ENCODE measurements around the gene NAP1L4.

Gene NAP1L4

GRCh38 chr11:2992234-2992996 is at the start of gene NAP1L4:
TSS of gene NAP1L4 (minus strand) at chr11:2992329. CDS start at chr11:2979220, 13,109 bp downstream.
- DNase-seq (ENCODE audit: low spot score) = peak; percentile 95

GRCh38 chr11:3040881-3041280 is 48.8 kb upstream of the NAP1L4 start:
- no peak for DNase-seq (ENCODE audit: low spot score)

GRCh38 chr11:3037945-3038271 is 45.8 kb upstream of the NAP1L4 start:
- DNase-seq (ENCODE audit: low spot score) = no peak

GRCh38 chr11:3037040-3037944 is 45.2 kb upstream of the NAP1L4 start:
- peak; percentile 90 for DNase-seq (ENCODE audit: low spot score)

- peak; percentile 64 for DNase-seq (ENCODE audit: low spot score)
Observed at GRCh38 chr11:3036419-3036818, 44.3 kb upstream of the NAP1L4 start.

GRCh38 chr11:3035333-3035732 is 43.2 kb upstream of the NAP1L4 start:
- no peak for DNase-seq (ENCODE audit: low spot score)

- peak; percentile 73 for DNase-seq (ENCODE audit: low spot score)
Observed at GRCh38 chr11:3030289-3031070, 38.4 kb upstream of the NAP1L4 start.

GRCh38 chr11:3028813-3029212 is 36.7 kb upstream of the NAP1L4 start:
- DNase-seq (ENCODE audit: low spot score) = no peak

GRCh38 chr11:3026803-3027202 is 34.7 kb upstream of the NAP1L4 start:
- no peak for DNase-seq (ENCODE audit: low spot score)

GRCh38 chr11:3022982-3023381 is 30.9 kb upstream of the NAP1L4 start:
- DNase-seq (ENCODE audit: low spot score) = no peak

GRCh38 chr11:3022300-3022967 is 30.3 kb upstream of the NAP1L4 start:
- DNase-seq (ENCODE audit: low spot score) = peak; percentile 71

GRCh38 chr11:3021125-3021524 is 29.0 kb upstream of the NAP1L4 start:
- DNase-seq (ENCODE audit: low spot score) = peak; percentile 85

- DNase-seq (ENCODE audit: low spot score) = no peak
Observed at GRCh38 chr11:3020011-3020410, 27.9 kb upstream of the NAP1L4 start.

GRCh38 chr11:3018596-3018995 is 26.5 kb upstream of the NAP1L4 start:
- DNase-seq (ENCODE audit: low spot score) = no peak

GRCh38 chr11:3016861-3017260 is 24.7 kb upstream of the NAP1L4 start:
- no peak for DNase-seq (ENCODE audit: low spot score)

- no peak for DNase-seq (ENCODE audit: low spot score)
Observed at GRCh38 chr11:3015796-3016195, 23.7 kb upstream of the NAP1L4 start.

- DNase-seq (ENCODE audit: low spot score) = no peak
Observed at GRCh38 chr11:3014943-3015342, 22.8 kb upstream of the NAP1L4 start.

- DNase-seq (ENCODE audit: low spot score) = no peak
Observed at GRCh38 chr11:3014057-3014938, 22.2 kb upstream of the NAP1L4 start.

GRCh38 chr11:3011891-3012885 is 20.1 kb upstream of the NAP1L4 start:
- no peak for DNase-seq (ENCODE audit: low spot score)
